ENCODE data around the gene ACAP1.

ACAP1 gene

DNA sequence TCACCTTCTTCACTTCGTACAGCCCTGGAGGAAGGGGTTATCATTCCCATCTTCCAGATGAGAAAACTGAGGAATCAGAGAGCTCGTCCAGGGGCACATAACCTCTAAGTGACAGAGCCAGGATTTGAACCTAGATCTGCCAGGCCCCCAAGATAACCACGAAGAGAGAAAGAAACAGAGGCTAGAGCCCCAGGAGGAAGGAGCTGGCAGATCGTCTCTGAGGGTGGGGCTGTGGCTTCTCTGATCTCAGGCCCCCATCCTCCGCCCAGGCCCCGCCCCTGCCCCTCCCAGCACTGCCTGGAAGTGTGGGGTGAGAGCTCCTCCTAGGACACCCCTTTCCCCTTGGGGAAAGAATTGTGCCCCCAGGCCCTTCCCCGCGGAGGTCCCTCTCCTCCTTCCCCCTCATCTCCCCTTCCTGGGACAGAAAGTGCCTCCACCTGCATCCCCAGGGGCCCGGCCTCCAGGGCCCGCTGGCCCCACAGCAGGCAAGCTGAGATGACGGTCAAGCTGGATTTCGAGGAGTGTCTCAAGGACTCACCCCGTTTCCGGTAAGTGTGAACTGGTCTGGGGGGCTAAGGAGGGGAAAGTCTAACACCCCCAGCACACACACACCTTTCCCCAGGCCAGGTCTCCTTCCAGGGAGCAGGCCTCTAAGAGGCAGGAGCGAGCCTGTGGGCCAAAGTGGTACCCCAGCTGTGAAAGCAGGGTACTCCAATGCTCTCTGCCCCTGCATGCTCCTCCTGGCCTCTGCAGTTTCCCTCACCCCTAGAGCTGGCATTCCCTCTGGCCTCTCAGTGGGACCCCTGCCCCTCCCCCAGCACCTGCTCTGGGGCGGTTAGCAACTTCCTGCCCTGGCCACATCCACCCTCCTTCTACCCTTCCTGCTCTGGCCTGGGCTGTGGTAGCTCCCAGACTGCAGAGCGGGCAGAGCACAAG lies at the start of gene ACAP1:
Gene ACAP1, plus strand, starts transcription at position 290 of the 936 bp plus-strand sequence. Its CDS starts 206 bp downstream, at position 496.
- peak; percentile 46 for DNase-seq

DNA sequence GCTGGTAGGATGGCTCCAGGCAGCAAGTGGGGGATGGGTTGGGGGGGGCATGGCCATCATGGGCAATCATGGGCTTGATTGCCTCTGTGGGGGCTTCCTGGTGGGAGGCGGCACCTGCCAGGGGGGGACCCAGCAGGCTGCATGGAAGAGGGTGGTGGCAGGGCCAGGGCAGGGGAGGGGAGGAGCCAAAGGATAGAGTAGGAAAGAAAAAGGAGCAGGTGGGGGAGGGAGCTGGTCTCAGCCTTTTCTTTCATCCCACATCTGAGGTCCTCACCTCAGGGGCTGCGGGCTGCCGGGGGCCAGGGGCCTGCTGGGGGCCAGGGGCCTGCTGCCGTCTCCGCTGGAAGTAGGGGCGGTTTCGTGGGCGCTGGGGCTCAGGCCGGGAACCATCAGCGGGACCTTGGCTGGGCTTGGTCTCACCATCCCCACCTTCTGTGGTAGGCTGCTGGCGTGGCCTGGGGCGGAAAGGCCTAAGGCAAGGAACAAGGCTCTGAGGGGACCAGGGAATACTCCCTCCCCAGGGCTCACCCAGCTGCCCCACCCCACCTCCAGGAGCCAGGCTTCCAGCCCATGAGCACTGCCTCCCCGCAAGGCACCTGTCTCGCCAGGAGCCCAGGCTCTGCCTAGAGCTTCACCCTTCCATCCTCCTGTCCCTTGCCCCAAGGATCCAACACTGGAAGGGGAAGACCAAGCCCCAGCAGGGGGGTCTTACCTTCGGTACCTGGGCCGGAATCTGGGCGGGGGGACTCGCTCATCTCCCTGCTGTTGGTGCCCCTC lies 46.9 kb upstream of the ACAP1 start:
- no peak for DNase-seq

GRCh38 chr17:7290166-7290565 lies 46.2 kb upstream of the ACAP1 start:
- DNase-seq: no peak

GRCh38 chr17:7290685-7291084 lies 45.6 kb upstream of the ACAP1 start:
- DNase-seq: no peak

DNA sequence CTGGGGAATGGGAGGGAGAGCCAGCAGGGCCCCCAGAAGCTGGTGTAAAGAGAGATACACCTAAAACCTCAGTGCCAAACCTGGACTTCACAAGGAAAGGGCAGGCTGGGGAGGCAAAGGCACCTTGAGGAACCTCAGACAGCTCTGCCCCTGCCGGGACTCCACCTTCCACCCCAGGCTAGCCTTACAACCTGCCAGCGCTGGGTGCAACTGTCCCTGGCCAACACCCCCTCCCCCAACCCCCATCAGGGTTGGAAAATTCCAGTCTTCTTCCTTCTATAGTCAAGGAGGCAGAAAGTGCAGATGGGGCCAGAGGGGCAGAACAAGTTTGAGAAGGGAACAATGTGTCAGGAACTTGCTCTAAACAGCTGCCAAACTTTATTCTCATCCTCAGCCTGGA lies 44.1 kb upstream of the ACAP1 start:
- DNase-seq: no peak

DNA sequence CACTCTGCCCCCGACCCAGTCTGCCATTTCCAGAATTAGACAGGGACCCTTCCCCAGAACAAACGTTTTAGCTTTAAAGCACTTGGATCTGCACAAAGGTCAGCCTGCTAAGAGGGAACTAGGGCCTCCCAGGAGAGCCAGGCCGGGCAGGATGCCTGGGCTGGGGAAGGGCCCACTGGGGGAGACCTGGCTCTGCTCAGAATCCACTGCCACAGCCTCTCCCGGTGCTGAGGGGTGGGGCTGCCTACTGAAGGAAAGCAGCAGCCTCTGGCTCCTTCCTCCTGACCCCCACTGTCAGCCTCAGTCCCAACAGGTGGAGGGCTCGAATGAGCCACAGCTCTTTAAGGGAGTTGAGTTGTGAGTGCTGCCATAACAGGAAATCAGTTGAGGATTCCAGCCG lies 43.6 kb upstream of the ACAP1 start:
- no peak for DNase-seq

- DNase-seq: no peak
Observed at GRCh38 chr17:7293159-7293558, 43.2 kb upstream of the ACAP1 start.

GRCh38 chr17:7293816-7294613 lies 42.3 kb upstream of the ACAP1 start:
- no peak for DNase-seq

DNA sequence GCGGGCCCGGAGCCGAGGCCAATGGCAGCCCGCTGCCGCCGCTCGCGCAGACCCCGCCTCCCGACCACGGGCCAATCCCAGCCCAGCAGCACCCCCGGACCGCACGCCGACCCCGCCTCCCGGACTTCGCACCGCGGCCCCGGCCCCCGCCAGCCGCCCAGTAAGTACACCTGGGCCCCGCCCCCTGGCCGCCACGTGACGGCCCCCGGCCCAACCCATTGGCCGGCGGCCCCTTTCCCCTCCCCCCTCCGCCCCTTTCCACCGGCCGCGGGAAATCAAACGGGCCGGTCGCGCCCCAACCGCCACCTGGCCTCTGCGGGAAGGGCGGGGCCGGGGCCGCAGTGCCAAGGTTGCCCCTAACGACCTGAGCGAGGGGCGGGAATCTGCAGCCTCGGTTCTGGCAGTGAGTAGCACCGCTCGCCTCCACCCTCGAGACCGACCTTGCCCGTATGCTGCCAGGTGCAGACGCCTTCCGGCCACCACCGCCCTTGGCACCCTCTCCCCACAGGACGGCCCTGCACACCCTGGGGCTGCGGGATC lies 41.6 kb upstream of the ACAP1 start, which contains the start of gene YBX2:
Gene YBX2, minus strand, starts transcription at position 26 of the 540 bp plus-strand sequence. CDS start 139 bp downstream, outside the sequence.
- DNase-seq: no peak

DNA sequence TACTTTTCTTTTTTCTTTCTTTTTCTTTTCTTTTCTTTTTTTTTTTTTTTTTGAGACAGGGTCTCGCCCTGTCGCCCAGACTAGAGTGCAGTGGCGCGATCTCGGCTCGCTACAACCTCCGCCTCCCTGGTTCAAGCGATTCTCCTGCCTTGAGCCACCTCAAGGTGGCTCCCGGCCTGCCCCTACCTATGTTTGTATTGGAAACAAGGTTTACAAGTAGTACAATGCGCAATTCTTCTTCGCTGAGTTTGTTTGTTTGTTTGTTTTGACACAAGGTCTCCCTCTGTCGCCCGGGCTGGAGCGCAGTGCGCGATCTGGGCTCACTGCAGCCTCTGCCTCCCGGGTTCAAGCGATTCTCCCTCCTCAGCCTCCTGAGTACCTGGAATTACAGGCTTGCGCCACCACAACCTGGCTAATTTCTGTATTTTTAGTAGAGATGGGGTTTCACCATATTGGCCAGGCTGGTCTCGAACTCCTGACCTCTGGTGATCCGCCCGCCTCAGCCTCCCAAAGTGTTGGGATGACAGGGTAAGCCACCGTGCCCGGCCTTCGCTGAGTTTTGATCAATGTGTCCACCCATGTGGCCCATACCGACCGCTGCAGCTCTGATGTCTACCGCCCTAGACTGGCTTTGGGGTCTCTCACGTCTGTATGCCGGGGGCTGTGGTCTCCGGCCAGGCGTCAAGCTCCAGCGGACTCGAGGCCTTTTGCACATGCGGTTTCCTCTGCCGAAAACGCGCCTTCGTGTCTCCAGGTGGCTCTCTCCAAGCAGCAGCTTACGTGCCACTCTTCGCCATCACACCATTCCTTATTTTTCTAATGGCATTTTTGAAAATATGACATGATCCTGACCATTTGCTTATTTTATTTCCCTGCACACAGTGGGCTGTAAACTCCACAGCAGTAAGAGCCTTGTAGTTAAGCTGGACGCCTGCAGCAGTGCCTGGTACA lies 40.8 kb upstream of the ACAP1 start:
- no peak for DNase-seq

- DNase-seq: peak; percentile 27
Observed at GRCh38 chr17:7296189-7296861, 40.0 kb upstream of the ACAP1 start.

DNA sequence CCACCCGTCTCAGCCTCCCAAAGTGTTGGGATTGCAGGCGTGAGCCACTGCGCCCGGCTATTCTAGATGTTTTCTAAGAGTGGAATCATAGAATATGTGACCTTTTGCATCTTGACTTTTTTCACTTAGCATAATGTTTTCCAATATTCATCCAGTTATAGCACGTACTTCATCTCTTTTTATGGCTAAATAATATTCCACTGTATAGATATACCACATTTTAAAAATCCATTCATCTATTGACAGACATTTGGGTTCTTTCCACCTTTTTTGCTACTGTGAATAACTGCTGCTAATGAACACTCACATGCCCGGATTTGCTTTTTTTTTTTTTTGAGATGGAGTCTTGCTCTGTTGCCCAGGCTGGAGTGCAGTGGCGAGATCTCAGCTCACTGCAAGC lies 32.1 kb upstream of the ACAP1 start:
- no peak for DNase-seq

DNA sequence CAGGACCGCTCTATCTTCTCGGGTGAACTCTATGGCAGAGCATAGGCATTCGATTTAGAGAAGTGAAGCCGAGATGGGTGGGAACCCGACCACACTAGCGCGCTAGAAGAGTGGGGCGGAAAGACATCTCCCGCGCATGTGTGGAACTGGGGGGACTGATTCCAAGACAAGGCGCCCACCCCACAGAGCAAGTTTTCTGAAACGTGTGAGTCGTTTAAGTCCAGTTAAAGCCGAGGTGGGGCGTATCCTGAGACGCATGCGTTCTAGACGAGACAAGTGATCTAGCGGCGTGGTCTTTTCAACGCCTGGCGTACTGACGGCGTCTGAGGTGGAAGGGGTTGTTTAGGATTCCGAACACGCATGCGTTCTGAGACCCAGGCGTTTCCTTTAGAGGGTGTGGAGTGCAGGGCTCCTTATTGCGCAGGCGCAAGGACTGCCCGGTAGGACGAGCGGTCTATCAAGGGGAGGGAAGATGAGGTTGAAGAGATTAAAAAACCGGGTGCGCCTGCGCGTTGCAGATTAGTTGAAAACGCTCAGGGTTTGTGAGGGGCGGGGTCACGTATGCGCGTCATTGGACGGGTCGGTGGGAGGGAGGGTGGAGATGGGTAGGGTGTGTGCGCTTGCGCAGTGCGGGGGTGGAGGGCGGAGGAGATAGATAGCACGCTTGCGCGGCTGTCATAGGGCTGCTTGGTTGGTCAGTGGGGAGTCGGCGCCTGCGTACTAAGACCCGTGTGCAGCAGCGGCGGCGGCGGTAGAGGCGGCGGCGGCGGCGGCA lies 29.2 kb upstream of the ACAP1 start, which contains the start of gene EIF5A:
Gene EIF5A, plus strand, starts transcription at position 718 of the 775 bp plus-strand sequence. CDS start 2,008 bp downstream, outside the sequence.
- DNase-seq: peak; percentile 96

DNA sequence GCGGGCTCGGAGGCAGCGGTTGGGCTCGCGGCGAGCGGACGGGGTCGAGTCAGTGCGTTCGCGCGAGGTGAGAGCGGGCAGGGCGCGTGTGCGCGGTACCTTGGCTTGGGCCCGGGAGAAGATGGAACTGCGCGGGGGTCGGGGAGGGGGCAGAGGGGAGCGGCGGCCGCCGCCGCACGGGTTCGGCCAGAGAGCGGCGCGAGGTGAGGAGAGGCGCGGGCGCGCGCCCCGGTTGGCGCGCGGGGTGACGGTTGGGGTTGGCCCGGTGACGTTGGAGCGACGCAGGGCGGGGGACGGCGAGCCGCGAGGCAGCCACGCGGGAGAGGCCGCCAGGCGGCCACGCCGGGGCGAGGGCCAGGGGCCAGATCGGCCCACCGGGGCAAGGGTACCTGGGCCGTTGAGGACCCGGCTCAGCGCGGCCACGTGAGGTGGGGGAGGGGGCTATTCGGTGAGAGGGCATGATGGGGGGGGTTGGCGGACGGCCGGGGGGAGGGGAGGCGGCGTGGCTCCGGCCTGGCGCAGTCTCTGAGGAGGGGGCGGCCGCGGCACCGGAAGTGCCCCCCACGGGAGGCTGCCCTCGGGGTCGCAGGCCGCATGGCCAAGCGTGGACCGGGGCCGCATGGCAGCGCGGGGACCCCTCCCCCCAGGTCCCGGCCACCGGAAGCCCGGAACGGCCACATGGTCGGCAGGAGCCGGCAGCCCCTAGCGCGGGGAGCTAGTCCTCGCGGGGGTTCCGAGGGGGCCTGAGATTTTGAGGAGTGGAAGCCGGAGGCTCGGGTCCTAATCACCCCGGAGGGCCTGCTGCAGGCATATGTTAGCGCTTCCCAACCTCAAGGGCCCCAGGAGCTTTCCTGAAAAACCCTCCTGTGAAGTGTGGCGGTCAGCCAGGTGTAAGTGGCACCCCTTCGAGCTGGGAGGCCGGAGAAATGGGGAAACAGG lies 28.4 kb upstream of the ACAP1 start:
- no peak for DNase-seq

DNA sequence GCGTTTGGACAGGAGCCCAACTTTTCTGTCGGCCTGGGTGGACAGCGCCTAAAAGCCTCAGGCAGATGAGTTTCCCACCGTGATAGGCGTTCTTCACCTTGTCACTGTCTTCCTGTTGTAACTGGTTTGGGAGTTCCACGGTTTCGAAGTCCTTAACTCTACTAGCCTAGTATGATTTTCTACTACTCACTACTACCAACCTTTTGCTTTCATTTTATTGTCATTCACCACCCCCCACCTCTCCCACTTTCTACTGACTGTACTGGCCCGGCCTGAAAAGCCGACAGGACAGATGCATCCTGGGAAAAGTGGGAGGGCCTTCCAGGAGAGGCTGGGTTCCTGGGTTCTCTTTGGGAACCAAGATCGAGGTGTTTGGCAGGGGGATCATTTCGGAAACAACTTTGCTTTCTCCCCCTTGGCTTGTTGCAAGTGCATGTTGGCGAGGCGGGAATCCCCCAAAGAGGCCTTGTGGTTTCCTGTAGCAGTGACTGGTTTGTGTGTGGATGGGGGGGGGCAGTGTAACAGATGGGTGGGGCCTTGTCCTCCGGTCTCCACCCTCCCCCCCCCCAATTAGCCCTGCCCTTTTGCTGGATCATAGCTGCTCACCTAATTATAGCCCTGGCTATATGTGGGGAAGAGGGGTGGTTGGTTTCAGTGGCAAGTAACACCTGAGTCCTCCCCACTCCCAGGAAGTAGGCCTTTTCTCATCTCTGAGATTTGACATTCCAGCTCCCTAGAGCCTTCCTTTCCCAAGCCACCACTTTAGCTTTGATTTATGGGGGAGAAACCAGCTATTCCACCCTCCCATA lies 27.5 kb upstream of the ACAP1 start:
- peak; percentile 74 for DNase-seq

DNA sequence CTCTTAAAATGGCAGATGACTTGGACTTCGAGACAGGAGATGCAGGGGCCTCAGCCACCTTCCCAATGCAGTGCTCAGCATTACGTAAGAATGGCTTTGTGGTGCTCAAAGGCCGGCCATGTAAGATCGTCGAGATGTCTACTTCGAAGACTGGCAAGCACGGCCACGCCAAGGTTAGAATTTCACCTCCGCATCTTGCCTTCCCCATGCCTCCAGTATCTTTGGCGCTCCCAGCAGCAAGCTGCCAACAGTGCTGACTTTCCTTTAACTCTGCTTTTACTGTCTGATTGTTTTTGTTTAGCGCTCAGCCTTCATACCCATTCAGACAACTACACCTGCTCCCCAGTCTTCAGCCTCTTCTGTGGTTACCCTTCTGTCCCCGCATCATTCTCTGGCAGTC lies 26.7 kb upstream of the ACAP1 start:
- DNase-seq: no peak

GRCh38 chr17:7311110-7311705 lies 25.1 kb upstream of the ACAP1 start:
- no peak for DNase-seq

All from NK-92 treated with Interleukin-12 subunit alpha and Interleukin-12 subunit beta, amount 100 ng/mL, for 24 hours (cell line).